Right hindlimb (tissue), 1 donor: ENCODE results near the gene MYL7.

Source experiments
- DNase-seq: peaks from one replicate; pipeline ENCODE4 v3.0.0-alpha.2; 2018

The MYL7 gene

DNA sequence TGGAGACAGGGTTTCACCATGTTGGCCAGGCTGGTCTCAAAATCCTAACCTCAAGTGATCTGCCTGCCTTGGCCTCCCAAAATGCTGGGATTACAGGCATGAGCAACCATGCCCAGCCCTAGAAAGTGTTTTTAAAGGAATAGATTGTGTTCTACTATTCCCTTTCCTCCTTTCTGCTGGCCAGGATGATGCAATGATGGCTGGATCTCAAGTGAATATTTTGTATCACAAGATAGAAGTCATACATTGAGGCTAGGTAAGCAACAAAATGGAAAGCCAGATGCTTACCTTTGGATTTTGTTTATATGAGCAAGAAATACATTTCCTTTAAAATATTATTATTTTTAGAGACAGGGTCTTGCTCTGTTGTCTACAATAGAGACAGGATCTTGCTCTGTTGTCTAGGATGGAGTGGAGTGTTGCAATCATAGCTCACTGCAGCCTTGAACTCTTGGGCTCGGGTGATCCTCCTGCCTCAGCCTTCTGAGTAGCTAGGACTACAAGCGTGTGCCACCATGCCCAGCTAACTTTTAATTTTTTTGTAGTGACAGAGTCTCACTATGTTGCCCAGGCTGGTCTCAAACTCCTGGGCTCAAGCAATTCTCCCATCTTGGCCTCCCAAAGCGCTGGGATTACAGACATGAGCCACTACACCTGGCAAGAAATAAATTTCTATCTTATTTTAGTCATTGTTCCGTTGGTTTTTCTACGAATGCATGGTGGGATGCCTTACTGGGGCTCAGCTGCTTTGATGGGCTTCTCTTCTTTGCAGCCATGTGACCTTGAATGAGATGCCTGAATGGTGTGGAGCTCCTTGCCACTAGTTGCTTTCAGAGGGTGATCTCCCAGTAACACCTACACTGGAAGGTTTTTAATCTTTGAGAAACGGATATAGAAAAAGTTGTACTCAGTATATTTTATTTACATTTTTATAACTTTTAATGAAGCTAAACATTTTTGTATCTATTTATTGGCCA is 42.8 kb downstream of the MYL7 start:
- no peak for DNase-seq

DNA sequence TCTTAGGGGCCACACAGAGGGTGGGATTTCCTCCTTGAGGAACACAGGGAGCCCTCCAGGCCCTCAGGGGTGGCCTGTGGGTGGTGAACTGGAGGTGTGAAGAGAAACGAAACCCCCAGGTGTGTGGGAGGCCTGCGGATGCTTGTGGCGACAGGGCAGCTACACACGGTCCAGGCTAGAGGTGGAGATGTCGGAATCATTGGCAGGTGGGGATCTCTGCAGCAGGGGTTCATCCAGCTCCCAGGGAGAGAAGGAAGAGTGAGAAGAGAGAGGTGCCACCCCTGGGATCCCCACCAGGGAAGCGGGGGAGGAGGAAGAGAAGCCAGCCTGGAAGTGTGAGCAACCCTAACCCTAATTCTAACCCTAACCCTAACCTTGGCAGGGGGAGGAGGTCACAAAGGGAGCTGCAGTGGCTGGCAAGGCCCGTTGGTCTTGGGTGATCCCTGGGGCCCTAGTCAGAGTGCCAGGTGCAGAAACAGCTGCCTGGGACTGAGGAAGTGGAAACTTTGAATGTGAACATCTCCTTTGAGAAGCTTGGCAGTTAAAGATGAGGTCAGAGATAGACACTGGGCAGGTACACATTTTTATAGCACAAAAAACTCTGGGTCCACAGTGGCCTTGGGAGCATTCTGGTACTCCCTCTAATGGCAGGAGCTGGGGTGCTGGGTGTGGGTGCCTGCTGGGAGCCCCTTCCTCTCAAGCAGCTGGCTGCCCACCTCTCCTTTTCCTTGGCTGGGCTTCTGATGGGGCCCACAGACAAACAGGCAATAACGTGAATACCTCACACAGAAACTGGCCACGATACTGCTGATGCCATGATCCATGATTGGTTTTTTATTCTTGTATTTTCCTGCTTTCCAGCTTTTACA is 43.8 kb downstream of the MYL7 start:
- no peak for DNase-seq

DNA sequence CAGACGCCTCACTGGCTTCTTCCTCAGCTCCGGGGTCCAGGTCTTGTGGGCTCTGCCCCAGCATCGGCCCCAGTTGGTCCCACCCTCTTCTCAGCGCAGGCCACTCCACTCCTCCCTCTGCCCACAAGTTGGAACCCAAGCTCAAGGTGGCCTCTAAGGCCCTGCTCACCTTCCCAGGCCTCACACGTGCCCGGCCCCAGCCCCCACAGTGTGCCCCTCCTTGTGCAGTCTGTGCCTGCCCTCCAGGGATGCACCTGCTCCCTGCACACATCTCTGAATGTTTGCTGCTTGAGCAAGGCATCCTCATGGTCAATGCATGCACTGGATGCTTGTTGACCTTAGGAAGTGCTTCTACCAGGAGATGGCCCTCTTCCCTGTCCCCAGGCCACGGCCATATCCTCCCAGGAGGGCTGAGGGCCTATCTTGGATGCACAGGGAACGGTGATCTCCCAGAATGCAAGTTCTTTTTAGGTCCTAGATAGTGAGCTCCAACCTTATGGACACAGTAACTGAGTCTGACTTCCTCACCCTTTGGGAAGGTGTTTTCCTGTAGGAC is 44.7 kb downstream of the MYL7 start:
- DNase-seq: no peak

DNA sequence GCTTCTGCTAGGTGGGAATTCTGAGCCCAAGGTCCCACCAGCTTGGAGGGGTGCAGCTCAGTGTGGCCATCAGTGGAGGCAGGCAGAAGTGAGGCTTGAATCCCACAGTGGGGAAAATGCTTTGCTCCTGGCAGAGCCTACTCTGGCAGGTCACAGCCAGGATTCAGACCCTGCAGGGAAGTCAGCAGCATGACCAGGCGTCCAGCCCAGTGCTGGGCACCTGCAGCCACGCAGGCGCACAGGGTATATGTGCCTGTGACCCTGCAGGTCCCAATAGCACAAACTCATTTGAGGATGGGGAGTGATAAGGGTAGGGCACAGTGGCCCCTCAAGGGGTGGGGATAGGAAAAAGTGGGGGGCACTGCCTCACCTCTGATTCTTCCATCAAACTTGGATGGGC is 45.4 kb downstream of the MYL7 start:
- no peak for DNase-seq

DNA sequence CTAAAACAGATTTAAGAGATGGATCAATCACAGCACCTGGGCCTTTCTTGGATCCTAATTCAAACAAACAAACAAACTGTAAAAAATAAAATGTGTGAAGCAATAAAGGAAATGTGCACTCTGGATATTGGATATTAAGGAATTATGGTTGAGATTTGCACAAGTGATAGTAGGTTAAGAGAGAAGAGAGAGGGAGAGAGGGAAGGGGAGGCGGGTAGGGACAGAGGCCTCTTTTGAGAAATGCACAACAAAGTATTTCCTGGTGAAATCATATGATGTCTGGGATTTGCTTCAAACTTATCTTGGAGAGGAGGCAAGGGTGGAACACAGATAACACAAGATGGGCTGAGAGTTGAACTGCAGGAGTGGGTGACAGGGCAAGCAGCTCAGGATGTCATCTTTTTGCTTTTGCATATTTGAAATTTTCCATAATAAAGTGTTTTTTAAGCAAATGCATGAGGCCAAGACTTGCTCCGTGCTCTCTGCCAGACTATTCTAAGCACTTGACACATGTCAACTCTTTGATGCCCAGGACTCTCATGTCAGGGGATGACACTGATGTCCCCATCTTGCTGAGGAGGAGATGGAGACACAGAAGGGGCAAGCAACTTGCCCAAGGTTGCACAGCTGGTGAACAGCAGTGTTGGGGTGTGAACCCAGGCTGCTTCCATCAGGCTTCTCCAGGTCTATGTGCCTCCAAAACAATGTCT is 46.1 kb downstream of the MYL7 start:
- DNase-seq: no peak

DNA sequence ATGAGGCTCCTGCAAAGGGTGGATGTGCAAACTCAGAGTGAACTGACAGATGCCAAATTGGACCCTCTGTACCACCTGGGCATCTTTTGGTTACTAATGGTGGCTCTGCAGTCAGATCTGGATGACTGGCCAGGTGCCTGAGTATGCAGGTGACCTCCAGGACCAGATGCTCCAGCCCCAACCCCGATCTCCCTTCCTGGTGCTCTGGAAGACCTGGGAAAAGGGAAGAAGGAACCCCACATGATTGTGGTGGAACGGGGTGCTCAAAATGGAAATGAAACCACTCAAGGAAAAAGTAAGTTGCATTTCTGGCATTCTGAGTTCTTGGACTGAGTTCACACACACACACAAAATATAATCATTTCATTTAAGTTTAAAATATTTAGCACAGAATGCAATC is 46.8 kb downstream of the MYL7 start:
- no peak for DNase-seq

DNA sequence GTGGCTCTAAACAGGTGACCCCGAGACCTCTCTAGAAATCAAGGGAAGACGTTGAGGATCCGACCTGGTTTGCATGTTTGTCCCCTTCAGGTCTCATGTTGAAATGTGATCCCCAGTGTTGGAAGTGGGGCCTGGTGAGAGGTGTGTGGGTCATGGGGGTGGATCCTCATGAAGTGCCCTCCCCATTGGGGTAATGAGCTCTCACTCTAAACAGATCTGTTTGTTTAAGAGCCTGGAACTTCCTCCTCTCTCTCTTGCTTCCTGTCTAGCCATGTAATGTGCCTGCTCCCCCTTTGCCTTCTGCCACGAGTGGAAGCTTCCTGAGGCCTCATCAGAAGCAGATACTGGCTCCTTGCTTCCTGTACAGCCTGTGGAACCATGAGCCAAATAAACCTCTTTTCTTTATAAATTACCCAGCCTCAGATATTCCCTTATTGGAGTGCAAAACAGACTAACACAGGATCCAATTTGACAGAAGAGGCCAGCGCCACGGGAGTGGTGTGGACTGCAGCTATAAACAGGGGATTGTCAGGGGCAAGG is 48.0 kb downstream of the MYL7 start:
- no peak for DNase-seq
